HUES6 (cell line): Measurements from ENCODE around the gene NDUFA6.
"Not testable (repeated sequence)": the region's sequence is repeated elsewhere in the genome, so short reads cannot be mapped to it uniquely, and the experiment has no call there.

ENCODE experiments used
- H3K27ac ChIP-seq: 2 replicates; pipeline ENCODE4 v1.7.0; 2013; ENCODE audit warnings: low read depth, mild to moderate bottlenecking, low read length, inconsistent platforms
- H3K27me3 ChIP-seq: 2 replicates; pipeline ENCODE4 v1.6.1; 2013; ENCODE audit warnings: low read length; ENCODE audit not compliant: control insufficient read depth, insufficient read depth
- H3K36me3 ChIP-seq: 2 replicates; pipeline ENCODE4 v1.6.1; 2013; ENCODE audit warnings: low read length; ENCODE audit not compliant: control insufficient read depth, insufficient read depth
- H3K4me1 ChIP-seq: 2 replicates; pipeline ENCODE4 v1.6.1; 2013; ENCODE audit warnings: low read length; ENCODE audit not compliant: control insufficient read depth, insufficient read depth
- H3K4me3 ChIP-seq: 2 replicates; pipeline ENCODE4 v1.5.1; 2013; ENCODE audit warnings: low read depth, low read length
- H3K9ac ChIP-seq: one replicate; pipeline ENCODE4 v1.6.1; 2013; ENCODE audit warnings: mild to moderate bottlenecking, low read length
- H3K9me3 ChIP-seq: 2 replicates; pipeline ENCODE4 v1.6.1; 2013; ENCODE audit warnings: low read depth, low read length; ENCODE audit not compliant: control insufficient read depth, insufficient read depth

Gene NDUFA6

GRCh38 chr22:42077486-42078125 is 13.0 kb downstream of the NDUFA6 start:
- no peaks in the 10 kb centered on the region for H3K9me3 ChIP-seq
- H3K4me3 ChIP-seq, result no peak overlapping the region
- H3K9ac ChIP-seq, result no peak overlapping the region
- H3K27ac ChIP-seq, result no peak overlapping the region
- peaks cover 28% of the 10 kb centered on the region for H3K4me1 ChIP-seq
- peaks cover 4% of the 10 kb centered on the region; the same call in 1 of the 2 replicates for H3K36me3 ChIP-seq
- H3K27me3 ChIP-seq, result no peaks in the 10 kb centered on the region; the same call in 1 of the 2 replicates

- H3K9ac ChIP-seq, result no peak overlapping the region
- H3K4me3 ChIP-seq, result no peak overlapping the region
- H3K27ac ChIP-seq, result no peak overlapping the region
- no peaks in the 10 kb centered on the region for H3K36me3 ChIP-seq
- H3K27me3 ChIP-seq, result no peaks in the 10 kb centered on the region; the same call in 1 of the 2 replicates
- peaks cover 28% of the 10 kb centered on the region for H3K4me1 ChIP-seq
- no peaks in the 10 kb centered on the region for H3K9me3 ChIP-seq
Observed at GRCh38 chr22:42076764-42077485, 13.6 kb downstream of the NDUFA6 start.

GRCh38 chr22:42074846-42075676 is 15.5 kb downstream of the NDUFA6 start:
- Histone ChIP-seq H3K27me3 (no peaks in the 10 kb centered on the region; the same call in 1 of the 2 replicates), H3K4me3 (peak overlapping the region; percentile 53; the same call in 1 of the 2 replicates), H3K9ac (no peak overlapping the region), H3K9me3 (no peaks in the 10 kb centered on the region), H3K4me1 (peaks cover 37% of the 10 kb centered on the region), H3K36me3 (no peaks in the 10 kb centered on the region), H3K27ac (no peak overlapping the region)

DNA sequence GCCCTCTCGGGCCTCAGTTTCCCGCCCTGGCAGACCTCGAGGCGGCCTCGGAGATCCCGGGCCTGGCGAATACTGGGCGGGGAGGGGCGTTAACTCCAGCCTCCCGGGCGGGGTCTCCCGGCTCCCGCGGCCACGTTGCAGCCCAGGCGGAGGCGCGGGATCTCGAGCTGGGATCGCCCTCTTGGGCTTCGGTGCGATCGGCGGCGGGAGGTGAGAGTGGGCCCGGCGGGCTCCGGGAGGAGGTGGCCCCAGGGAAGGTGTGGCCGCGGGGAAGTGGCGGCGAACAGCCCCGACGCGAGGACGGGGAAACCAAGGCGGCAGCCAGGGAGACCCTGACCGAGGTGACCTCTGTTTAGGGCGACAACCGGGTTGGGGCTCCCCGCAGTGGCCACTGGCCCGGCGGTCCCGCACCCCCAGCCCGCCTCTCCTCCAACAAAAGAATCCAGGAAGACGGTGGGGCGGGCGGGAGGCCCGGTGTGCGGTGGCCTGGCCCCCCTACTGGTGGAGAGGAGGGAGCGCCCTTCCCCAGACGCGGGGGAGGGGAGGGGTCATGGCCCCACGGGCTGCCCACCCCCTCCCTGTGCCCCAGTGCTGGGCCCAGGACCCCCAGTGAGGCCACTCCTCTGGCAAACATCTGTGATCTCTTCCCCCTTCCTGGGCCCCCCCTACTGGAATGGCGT is 16.3 kb downstream of the NDUFA6 start, which contains the start of gene PHETA2:
Gene PHETA2, plus strand, starts transcription at position 117 of the 680 bp plus-strand sequence. CDS start 3,046 bp downstream, outside the sequence.
- Histone ChIP-seq H3K9me3 (no peaks in the 10 kb centered on the region), H3K27me3 (no peaks in the 10 kb centered on the region; the same call in 1 of the 2 replicates), H3K4me3 (peak within 1 kb of the TSS; percentile 53), H3K36me3 (no peaks in the 10 kb centered on the region), H3K4me1 (peaks cover 43% of the 10 kb centered on the region), H3K27ac (no peak within 1 kb of the TSS), H3K9ac (peak within 1 kb of the TSS; percentile 56)

DNA sequence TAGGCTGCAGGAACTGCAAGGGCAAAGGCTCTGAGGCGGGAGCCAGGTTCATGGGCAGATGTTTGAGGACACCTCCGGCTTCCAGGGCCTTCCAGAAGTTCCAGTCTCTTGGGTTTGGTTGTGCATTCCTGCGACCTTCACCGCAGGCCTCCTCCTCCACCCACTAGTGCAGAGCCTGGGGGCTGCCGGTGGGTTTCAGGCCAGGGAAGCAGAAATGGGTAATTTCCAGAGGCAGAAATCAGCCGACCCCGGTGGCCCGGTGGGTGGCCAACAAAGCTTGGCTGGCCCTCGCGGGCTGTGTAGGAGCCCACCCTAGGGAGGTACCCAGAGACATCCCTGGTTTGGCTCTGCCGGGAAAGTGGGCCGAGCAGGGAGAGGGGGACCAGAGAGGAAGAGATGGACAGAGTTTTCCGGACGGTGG is 16.9 kb downstream of the NDUFA6 start:
- Histone ChIP-seq H3K27me3 (no peaks in the 10 kb centered on the region; the same call in 1 of the 2 replicates), H3K4me3 (peak overlapping the region; percentile 53; the same call in 1 of the 2 replicates), H3K4me1 (peaks cover 37% of the 10 kb centered on the region), H3K9me3 (no peaks in the 10 kb centered on the region), H3K27ac (no peak overlapping the region), H3K36me3 (no peaks in the 10 kb centered on the region), H3K9ac (no peak overlapping the region)

GRCh38 chr22:42072606-42073330 is 17.8 kb downstream of the NDUFA6 start:
- H3K9me3 ChIP-seq, result no peaks in the 10 kb centered on the region
- no peak overlapping the region for H3K27ac ChIP-seq
- H3K9ac ChIP-seq, result no peak overlapping the region
- H3K36me3 ChIP-seq, result peaks cover 6% of the 10 kb centered on the region; the same call in 1 of the 2 replicates
- H3K27me3 ChIP-seq, result no peaks in the 10 kb centered on the region; the same call in 1 of the 2 replicates
- H3K4me1 ChIP-seq, result peaks cover 36% of the 10 kb centered on the region
- no peak overlapping the region for H3K4me3 ChIP-seq

GRCh38 chr22:42071508-42071907 is 19.1 kb downstream of the NDUFA6 start:
- not testable (repeated sequence) for H3K27me3 ChIP-seq, H3K9me3 ChIP-seq, H3K27ac ChIP-seq, H3K9ac ChIP-seq
- Histone ChIP-seq H3K4me3 (peak overlapping the region; percentile 54; the same call in 1 of the 2 replicates), H3K36me3 (peaks cover 19% of the 10 kb centered on the region), H3K4me1 (peaks cover 36% of the 10 kb centered on the region)

- H3K27ac ChIP-seq, result no peak within 1 kb of the TSS
- H3K4me3 ChIP-seq, result peak within 1 kb of the TSS; percentile 54
- H3K27me3 ChIP-seq, result no peaks in the 10 kb centered on the region; the same call in 1 of the 2 replicates
- peaks cover 24% of the 10 kb centered on the region for H3K36me3 ChIP-seq
- peaks cover 44% of the 10 kb centered on the region for H3K4me1 ChIP-seq
- H3K9me3 ChIP-seq, result no peaks in the 10 kb centered on the region
- H3K9ac ChIP-seq, result peak within 1 kb of the TSS; percentile 61
Observed at GRCh38 chr22:42070517-42071422, 19.8 kb downstream of the NDUFA6 start, which contains the start of gene NAGA. NAGA (minus strand) TSS chr22:42070812; CDS start chr22:42070297, 515 bp downstream.

DNA sequence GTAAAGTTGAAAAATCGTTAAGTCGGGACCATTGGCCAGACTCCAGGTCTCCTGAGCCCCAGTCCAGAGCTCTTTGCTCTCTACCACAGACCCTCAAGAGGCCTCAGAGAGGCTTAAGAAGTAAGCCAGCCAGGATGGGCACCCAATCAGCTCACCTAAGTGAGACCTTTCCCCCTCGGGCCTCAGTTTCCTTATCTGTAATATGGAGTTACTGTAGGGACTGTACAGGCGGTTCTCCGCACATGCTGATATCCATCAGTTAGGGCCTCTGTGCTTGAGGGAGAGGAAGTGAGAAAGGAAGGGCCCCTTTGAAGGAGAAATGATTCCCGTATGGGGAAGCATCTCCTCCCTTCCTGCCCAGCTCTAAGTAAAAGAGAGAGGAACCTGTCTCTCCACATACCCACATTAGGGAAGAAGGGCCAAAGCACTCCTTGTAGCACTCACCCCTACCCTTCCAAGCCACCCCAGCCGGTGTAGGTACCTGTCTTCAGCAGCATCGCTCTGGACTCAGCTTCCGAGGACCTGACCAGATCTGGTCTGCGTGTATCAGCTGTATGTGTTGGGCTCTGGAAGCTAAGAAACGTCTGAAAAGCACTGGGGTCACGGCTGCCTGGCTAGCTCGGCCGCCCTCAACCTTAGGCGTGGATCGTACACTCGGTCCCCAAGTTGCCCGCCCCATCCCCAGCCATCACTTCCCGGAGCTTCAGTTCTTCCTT is 20.6 kb downstream of the NDUFA6 start:
- H3K27me3 ChIP-seq, result no peaks in the 10 kb centered on the region; the same call in 1 of the 2 replicates
- peak overlapping the region; percentile 24 for H3K9ac ChIP-seq
- no peaks in the 10 kb centered on the region for H3K9me3 ChIP-seq
- H3K27ac ChIP-seq, result no peak overlapping the region
- peaks cover 50% of the 10 kb centered on the region for H3K4me1 ChIP-seq
- H3K36me3 ChIP-seq, result peaks cover 27% of the 10 kb centered on the region
- H3K4me3 ChIP-seq, result peak overlapping the region; percentile 54
